Gastroesophageal sphincter (tissue), 3 donors: ENCODE measurements around the gene C1orf87.

ENCODE experiments used
- POLR2A ChIP-seq, 2 donors: fragments of 450-650 bp; IDR thresholded peaks; one replicate each; pipeline ENCODE4 v1.6.1; 2017; ENCODE audit warnings: antibody characterized with exemption in 2 of 2, mild to moderate bottlenecking in 2 of 2, moderate library complexity in 1 of 2
- TF ChIP-seq, protein P1 (sequence below), 4 experiments: fragments of 200-600 bp in 2 of 4; fragments of 450-650 bp in 2 of 4; sonication (generic) in 1 of 4; IDR thresholded peaks; one replicate each; pipeline ENCODE4 v1.5.1; 2017 to 2019; ENCODE audit warnings: antibody characterized with exemption in 4 of 4, mild to moderate bottlenecking in 2 of 4, moderate library complexity in 2 of 4

- TF ChIP-seq, protein P1, sequence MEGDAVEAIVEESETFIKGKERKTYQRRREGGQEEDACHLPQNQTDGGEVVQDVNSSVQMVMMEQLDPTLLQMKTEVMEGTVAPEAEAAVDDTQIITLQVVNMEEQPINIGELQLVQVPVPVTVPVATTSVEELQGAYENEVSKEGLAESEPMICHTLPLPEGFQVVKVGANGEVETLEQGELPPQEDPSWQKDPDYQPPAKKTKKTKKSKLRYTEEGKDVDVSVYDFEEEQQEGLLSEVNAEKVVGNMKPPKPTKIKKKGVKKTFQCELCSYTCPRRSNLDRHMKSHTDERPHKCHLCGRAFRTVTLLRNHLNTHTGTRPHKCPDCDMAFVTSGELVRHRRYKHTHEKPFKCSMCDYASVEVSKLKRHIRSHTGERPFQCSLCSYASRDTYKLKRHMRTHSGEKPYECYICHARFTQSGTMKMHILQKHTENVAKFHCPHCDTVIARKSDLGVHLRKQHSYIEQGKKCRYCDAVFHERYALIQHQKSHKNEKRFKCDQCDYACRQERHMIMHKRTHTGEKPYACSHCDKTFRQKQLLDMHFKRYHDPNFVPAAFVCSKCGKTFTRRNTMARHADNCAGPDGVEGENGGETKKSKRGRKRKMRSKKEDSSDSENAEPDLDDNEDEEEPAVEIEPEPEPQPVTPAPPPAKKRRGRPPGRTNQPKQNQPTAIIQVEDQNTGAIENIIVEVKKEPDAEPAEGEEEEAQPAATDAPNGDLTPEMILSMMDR (IDR thresholded peaks at IDR 0.05), result no peak
- no peak for TF ChIP-seq POLR2A (IDR thresholded peaks at IDR 0.05)
These were observed 76.0 kb downstream of the C1orf87 start for GRCh38 chr1:59997479-59998115.
